Measurements from ENCODE around the gene TCTN1.

The TCTN1 gene

DNA sequence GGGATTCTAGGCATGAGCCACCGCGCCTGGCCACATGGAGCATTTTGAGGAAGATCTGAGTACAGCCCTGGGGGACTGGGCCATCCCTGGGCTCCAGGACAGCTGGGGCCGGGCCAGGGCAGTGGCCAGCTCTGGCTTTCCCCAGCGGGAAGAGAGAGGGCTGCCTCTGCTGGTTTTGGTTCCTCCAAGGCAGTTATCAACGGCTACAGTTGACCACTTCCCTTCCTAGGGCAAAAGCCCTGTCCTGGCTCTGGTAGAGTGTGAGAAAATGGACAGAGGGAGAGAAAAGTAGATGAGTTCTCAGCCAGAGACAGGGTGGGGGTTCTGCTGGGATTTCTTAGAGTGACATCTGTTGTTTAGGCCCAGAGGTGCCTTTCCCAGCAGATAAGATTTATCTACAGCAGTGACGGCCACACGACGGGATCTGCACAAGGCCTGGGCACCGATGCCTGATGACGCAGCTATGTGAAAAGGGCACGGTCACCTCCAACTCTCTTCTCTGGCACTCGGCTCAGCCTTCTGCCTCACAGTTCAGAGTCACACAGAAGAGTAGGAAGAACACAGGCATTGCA, 80.5 kb downstream of the TCTN1 start:
- H3K4me1 Mint-ChIP-seq (ENCODE audit: low read depth): peaks cover 18% of the 10 kb centered on the region
- H3K27me3 Mint-ChIP-seq: no peaks in the 10 kb centered on the region
- no peak overlapping the region for H3K4me3 Mint-ChIP-seq
- H3K9me3 Mint-ChIP-seq (ENCODE audit: low read depth): no peaks in the 10 kb centered on the region
- H3K36me3 Mint-ChIP-seq: no peaks in the 10 kb centered on the region
- no peak overlapping the region for H3K27ac Mint-ChIP-seq

DNA sequence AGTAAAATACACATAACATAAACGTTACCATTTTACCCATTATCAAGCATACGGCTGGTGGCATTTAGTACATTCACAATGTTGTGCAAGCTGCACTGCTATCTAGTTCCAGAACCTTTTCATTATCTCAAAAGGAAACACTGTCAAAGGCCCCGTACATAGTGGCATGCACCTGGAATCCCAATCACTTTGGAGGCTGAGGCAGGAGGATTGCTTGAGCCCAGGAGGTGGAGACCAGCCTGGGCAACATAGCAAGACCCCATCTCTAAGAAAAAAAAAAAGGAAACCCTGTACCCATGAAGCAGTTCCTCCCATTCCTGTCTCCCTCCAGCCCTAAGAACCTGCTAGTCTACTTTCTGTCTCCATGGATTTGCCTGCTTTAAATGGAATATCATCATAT, 82.4 kb downstream of the TCTN1 start:
- H3K4me3 Mint-ChIP-seq: no peak overlapping the region
- H3K27ac Mint-ChIP-seq: no peak overlapping the region
- H3K27me3 Mint-ChIP-seq: no peaks in the 10 kb centered on the region
- H3K36me3 Mint-ChIP-seq: no peaks in the 10 kb centered on the region
- H3K4me1 Mint-ChIP-seq (ENCODE audit: low read depth): peaks cover 7% of the 10 kb centered on the region
- H3K9me3 Mint-ChIP-seq (ENCODE audit: low read depth): no peaks in the 10 kb centered on the region

DNA sequence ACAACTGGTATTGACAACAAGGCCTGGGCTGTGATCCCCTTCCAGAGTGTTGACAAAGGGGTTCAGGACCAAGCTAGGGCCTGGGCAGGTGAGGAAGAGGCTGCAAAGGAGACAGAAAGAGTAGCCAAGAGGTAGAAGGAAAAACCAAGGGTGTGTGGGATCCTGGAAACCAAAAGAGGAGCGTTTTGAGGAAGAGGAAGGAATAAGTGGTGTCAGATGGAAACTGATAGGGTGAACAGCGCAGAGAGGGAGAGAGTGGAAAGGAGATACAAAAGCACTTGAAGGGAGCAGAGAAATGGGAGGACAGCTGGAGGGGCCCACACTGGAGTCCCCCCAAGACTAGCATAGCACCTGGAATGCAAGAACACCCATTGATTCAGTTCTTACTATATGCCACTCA, 83.3 kb downstream of the TCTN1 start:
- no peaks in the 10 kb centered on the region for H3K27me3 Mint-ChIP-seq
- no peaks in the 10 kb centered on the region for H3K36me3 Mint-ChIP-seq
- H3K4me1 Mint-ChIP-seq (ENCODE audit: low read depth): peaks cover 7% of the 10 kb centered on the region
- no peak overlapping the region for H3K27ac Mint-ChIP-seq
- no peaks in the 10 kb centered on the region for H3K9me3 Mint-ChIP-seq (ENCODE audit: low read depth)
- H3K4me3 Mint-ChIP-seq: no peak overlapping the region

GRCh38 chr12:110698171-110698902, 84.4 kb downstream of the TCTN1 start:
- Mint-ChIP-seq H3K27me3 (no peaks in the 10 kb centered on the region), H3K9me3 (ENCODE audit: low read depth) (no peaks in the 10 kb centered on the region), H3K36me3 (no peaks in the 10 kb centered on the region), H3K4me3 (no peak overlapping the region), H3K4me1 (ENCODE audit: low read depth) (peaks cover 7% of the 10 kb centered on the region), H3K27ac (peak overlapping the region; percentile 76)
